ENCODE measurements around the gene EIF2D. TPM values are rescaled to one million over a fixed set of nuclear protein-coding genes. Genes with fewer than 3 reads are reported as not detected.

EIF2D gene
- polyA plus RNA-seq, 3 donors = 16.4 to 31.6 (median 16.8) TPM

DNA sequence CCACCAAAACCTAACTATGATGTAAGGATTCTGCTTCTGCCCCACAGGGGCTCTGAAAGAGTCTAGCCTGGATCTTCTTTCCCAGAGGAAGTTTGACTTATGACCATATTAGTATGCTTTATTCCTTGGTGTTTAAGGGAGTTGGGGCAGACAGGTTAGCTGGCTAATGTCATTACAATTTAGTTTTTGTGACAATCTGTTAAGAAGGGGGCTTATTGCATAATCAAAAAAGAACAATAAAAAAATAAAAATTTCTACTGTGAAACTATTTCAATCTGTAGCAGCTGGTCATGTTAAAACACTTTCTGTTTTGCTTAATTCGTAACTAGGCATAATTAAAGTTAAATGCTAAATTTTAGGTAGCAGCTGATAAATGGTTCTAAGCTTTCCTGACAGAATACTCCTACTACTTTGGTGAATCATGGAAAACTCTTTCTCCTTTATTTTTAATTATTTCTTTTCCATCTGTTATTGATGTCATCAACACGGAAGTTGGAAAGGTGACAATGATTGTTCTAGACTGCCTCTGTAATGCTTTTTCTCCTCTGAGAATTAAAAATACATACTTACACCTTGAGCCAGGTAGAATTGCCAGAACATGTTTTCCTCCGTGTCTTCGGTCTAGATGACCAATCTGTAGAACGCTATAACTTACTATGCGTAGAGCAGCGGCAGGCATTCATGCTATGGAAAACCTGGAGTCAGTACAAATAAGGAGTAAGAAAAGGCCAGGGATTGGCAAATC, 41.6 kb upstream of the EIF2D start:
- WGBS (ENCODE audit: insufficient coverage) = no CpG with 5 or more reads among the region's 7 CpGs
- H3K9me3 Mint-ChIP-seq = peaks cover 0 to 2% (median 0%) of the 10 kb centered on the region in 7 donors
- Histone ChIP-seq H3K4me1 (ENCODE audit: control insufficient read depth in 1 of 2, insufficient read depth in 2 of 2, low read length in 2 of 2) (peaks cover 10 to 17% of the 10 kb centered on the region in 2 donors), H3K36me3 (replicated peaks in 1 of 2; ENCODE audit: control insufficient read depth in 1 of 2, insufficient read depth in 2 of 2, low read length in 2 of 2) (no peaks in the 10 kb centered on the region), H3K27me3 (ENCODE audit: control insufficient read depth in 2 of 2, insufficient read depth in 2 of 2, low read length in 2 of 2) (peaks cover 0 to 3% of the 10 kb centered on the region in 2 donors), H3K27ac (ENCODE audit: low read depth in 1 of 2, low read length in 2 of 2) (no peak overlapping the region), H3K79me2 (ENCODE audit: insufficient read depth, low read length) (no peaks in the 10 kb centered on the region), H2AFZ (ENCODE audit: insufficient read depth, low read depth, low read length, poor library complexity, severe bottlenecking) (no peak overlapping the region), H3K4me2 (replicated peaks; ENCODE audit: extremely low read depth, low read length, poor library complexity, severe bottlenecking) (no peak overlapping the region), H4K20me1 (ENCODE audit: insufficient read depth, low read length) (no peaks in the 10 kb centered on the region), H3K4me3 (replicated peaks in 1 of 3; ENCODE audit: low read depth in 2 of 3, low read length in 3 of 3) (no peak overlapping the region), H3K9ac (ENCODE audit: insufficient read depth, low read length, poor library complexity, severe bottlenecking) (no peak overlapping the region), H3K9me3 (replicated peaks in 1 of 2; ENCODE audit: control insufficient read depth in 1 of 2, insufficient read depth in 1 of 2, low read length in 2 of 2) (no peaks in the 10 kb centered on the region)
- intact Hi-C loops (cut with micrococcal nuclease) = loop anchor here in 1 of 2 donors (10.0 kb wide), 1 partner anchor 151 kb away; no protein-coding TSS in a partner anchor
- peaks cover 20% of the 10 kb centered on the region for H3K4me1 Mint-ChIP-seq
- H3K27ac Mint-ChIP-seq = no peak overlapping the region
- peaks cover 5 to 13% (median 13%) of the 10 kb centered on the region in 3 donors for H3K27me3 Mint-ChIP-seq (ENCODE audit: low read depth in 3 of 3)
- no peaks in the 10 kb centered on the region for H3K36me3 Mint-ChIP-seq
- TF ChIP-seq, protein P1, sequence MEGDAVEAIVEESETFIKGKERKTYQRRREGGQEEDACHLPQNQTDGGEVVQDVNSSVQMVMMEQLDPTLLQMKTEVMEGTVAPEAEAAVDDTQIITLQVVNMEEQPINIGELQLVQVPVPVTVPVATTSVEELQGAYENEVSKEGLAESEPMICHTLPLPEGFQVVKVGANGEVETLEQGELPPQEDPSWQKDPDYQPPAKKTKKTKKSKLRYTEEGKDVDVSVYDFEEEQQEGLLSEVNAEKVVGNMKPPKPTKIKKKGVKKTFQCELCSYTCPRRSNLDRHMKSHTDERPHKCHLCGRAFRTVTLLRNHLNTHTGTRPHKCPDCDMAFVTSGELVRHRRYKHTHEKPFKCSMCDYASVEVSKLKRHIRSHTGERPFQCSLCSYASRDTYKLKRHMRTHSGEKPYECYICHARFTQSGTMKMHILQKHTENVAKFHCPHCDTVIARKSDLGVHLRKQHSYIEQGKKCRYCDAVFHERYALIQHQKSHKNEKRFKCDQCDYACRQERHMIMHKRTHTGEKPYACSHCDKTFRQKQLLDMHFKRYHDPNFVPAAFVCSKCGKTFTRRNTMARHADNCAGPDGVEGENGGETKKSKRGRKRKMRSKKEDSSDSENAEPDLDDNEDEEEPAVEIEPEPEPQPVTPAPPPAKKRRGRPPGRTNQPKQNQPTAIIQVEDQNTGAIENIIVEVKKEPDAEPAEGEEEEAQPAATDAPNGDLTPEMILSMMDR (IDR thresholded peaks at IDR 0.05) = no peak
- no peak for DNase-seq
- H3K4me3 Mint-ChIP-seq = no peak overlapping the region

DNA sequence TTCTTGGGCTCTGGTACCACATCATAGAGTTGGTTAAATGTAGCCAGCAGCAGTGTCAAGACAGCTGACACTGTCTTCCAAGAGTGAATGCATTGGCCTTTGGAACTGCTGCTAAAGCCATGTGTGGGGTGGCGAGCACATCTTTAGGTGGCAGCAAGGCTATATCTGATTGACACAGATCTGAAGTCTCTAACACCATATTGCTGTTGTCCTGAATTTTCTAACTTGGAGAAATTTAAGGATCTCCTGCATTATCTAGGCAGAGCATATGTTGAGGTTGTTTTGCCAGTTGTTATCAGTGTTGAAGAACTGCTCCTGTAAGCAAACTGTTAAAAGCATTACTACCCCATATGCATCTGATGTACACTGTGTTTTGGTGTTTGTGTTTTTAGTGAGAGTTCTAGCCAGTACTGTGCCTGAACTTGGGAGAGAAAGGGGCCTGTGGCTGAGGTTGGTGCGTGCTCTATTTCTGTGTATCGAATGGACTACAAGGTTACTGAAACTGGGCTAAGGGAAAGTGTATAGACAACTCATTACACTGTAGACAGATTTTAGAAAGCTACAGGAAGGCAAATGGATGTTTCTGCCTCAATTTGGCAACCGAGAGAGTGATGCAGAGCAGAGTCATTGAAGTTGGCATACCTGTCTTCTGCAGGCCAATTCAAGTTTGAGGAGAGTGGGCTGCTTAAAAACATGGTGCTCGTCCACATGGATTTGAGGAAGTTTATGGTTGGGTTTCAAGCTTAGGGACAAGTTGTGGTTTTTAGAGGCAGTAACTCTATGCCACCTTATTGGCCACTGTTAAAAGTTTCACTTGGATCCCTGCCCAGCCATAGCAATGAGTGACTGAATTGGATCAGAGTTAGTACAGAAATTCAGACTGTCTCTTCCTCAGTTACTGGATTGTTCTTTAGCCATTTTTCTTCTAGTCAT, 40.0 kb upstream of the EIF2D start:
- no peak overlapping the region for H3K27ac ChIP-seq (ENCODE audit: low read depth in 1 of 2, low read length in 2 of 2)
- WGBS (ENCODE audit: insufficient coverage) = 73% methylated on average over 4 of the region's 5 CpGs
- intact Hi-C loops (cut with micrococcal nuclease) = loop anchor here in 1 of 2 donors (10.0 kb wide), 1 partner anchor 153 kb away; no protein-coding TSS in a partner anchor

More for the DNA sequence above, 40.0 kb upstream of the EIF2D start:
- peaks cover 7% of the 10 kb centered on the region for H3K4me1 Mint-ChIP-seq
- H3K27ac Mint-ChIP-seq = no peak overlapping the region
- H4K20me1 ChIP-seq (ENCODE audit: insufficient read depth, low read length) = no peaks in the 10 kb centered on the region
- no peak overlapping the region for H3K9ac ChIP-seq (ENCODE audit: insufficient read depth, low read length, poor library complexity, severe bottlenecking)
- peaks cover 0 to 2% (median 0%) of the 10 kb centered on the region in 7 donors for H3K9me3 Mint-ChIP-seq
- H3K36me3 Mint-ChIP-seq = no peaks in the 10 kb centered on the region
- peaks cover 0 to 5% of the 10 kb centered on the region in 2 donors for H3K4me1 ChIP-seq (ENCODE audit: control insufficient read depth in 1 of 2, insufficient read depth in 2 of 2, low read length in 2 of 2)
- H3K27me3 Mint-ChIP-seq (ENCODE audit: low read depth in 3 of 3) = peaks cover 0 to 5% (median 0%) of the 10 kb centered on the region in 3 donors
- H3K4me2 ChIP-seq (replicated peaks; ENCODE audit: extremely low read depth, low read length, poor library complexity, severe bottlenecking) = no peak overlapping the region
- H3K9me3 ChIP-seq (replicated peaks in 1 of 2; ENCODE audit: control insufficient read depth in 1 of 2, insufficient read depth in 1 of 2, low read length in 2 of 2) = no peaks in the 10 kb centered on the region
- no peak overlapping the region for H2AFZ ChIP-seq (ENCODE audit: insufficient read depth, low read depth, low read length, poor library complexity, severe bottlenecking)
- no peaks in the 10 kb centered on the region for H3K27me3 ChIP-seq (ENCODE audit: control insufficient read depth in 2 of 2, insufficient read depth in 2 of 2, low read length in 2 of 2)
- no peaks in the 10 kb centered on the region for H3K79me2 ChIP-seq (ENCODE audit: insufficient read depth, low read length)
- H3K4me3 ChIP-seq (replicated peaks in 1 of 3; ENCODE audit: low read depth in 2 of 3, low read length in 3 of 3) = no peak overlapping the region
- H3K4me3 Mint-ChIP-seq = no peak overlapping the region
- no peaks in the 10 kb centered on the region for H3K36me3 ChIP-seq (replicated peaks in 1 of 2; ENCODE audit: control insufficient read depth in 1 of 2, insufficient read depth in 2 of 2, low read length in 2 of 2)
- TF ChIP-seq, protein P1 (IDR thresholded peaks at IDR 0.05) = no peak
- no peak for DNase-seq
